ENCODE data around the gene RBM28.
"Not testable (repeated sequence)": the region's sequence is repeated elsewhere in the genome, so short reads cannot be mapped to it uniquely, and the experiment has no call there.

Gene RBM28

GRCh38 chr7:128303133-128303532 is 40.6 kb downstream of the RBM28 start:
- H3K9me3 ChIP-seq = no peaks in the 10 kb centered on the region
- H3K27ac ChIP-seq = no peak overlapping the region
- H3K27me3 ChIP-seq = no peaks in the 10 kb centered on the region
- TF ChIP-seq CTCF (IDR thresholded peaks at IDR 0.05) = no peak
- peaks cover 14% of the 10 kb centered on the region for H3K36me3 ChIP-seq
- no peak overlapping the region for H3K4me3 ChIP-seq (ENCODE audit: low read depth in 1 of 2, low read length in 1 of 2)
- no peaks in the 10 kb centered on the region for H3K4me1 ChIP-seq (ENCODE audit: control insufficient read depth in 1 of 2, insufficient read depth in 1 of 2, low read depth in 1 of 2, low read length in 1 of 2)

- Histone ChIP-seq H3K4me1 (ENCODE audit: control insufficient read depth in 1 of 2, insufficient read depth in 1 of 2, low read depth in 1 of 2, low read length in 1 of 2) (no peaks in the 10 kb centered on the region), H3K4me3 (ENCODE audit: low read depth in 1 of 2, low read length in 1 of 2) (no peak overlapping the region), H3K36me3 (peaks cover 13% of the 10 kb centered on the region), H3K9me3 (no peaks in the 10 kb centered on the region), H3K27ac (no peak overlapping the region), H3K27me3 (no peaks in the 10 kb centered on the region)
- no peak for TF ChIP-seq CTCF (IDR thresholded peaks at IDR 0.05)
Measured at GRCh38 chr7:128302139-128302538, 41.6 kb downstream of the RBM28 start.

- Histone ChIP-seq H3K27me3 (no peaks in the 10 kb centered on the region), H3K27ac (no peak overlapping the region), H3K4me3 (ENCODE audit: low read depth in 1 of 2, low read length in 1 of 2) (no peak overlapping the region), H3K4me1 (ENCODE audit: control insufficient read depth in 1 of 2, insufficient read depth in 1 of 2, low read depth in 1 of 2, low read length in 1 of 2) (no peaks in the 10 kb centered on the region), H3K9me3 (no peaks in the 10 kb centered on the region), H3K36me3 (no peaks in the 10 kb centered on the region)
- no peak for TF ChIP-seq CTCF (IDR thresholded peaks at IDR 0.05)
Measured at GRCh38 chr7:128299109-128299607, 44.5 kb downstream of the RBM28 start.

- not testable (repeated sequence) for H3K36me3 ChIP-seq; H3K4me1 ChIP-seq (ENCODE audit: control insufficient read depth in 1 of 2, insufficient read depth in 1 of 2, low read depth in 1 of 2, low read length in 1 of 2); H3K27ac ChIP-seq; H3K9me3 ChIP-seq; H3K4me3 ChIP-seq (ENCODE audit: low read depth in 1 of 2, low read length in 1 of 2); H3K27me3 ChIP-seq
Measured at GRCh38 chr7:128298004-128298403, 45.7 kb downstream of the RBM28 start.

- no peak for TF ChIP-seq CTCF (IDR thresholded peaks at IDR 0.05)
- no peak overlapping the region for H3K4me3 ChIP-seq (ENCODE audit: low read depth in 1 of 2, low read length in 1 of 2)
Measured at GRCh38 chr7:128287556-128287955, 56.2 kb downstream of the RBM28 start.

GRCh38 chr7:128284102-128284501 is 59.6 kb downstream of the RBM28 start:
- H3K9me3 ChIP-seq = peaks cover 5% of the 10 kb centered on the region
- H3K36me3 ChIP-seq = no peaks in the 10 kb centered on the region
- no peaks in the 10 kb centered on the region for H3K4me1 ChIP-seq (ENCODE audit: control insufficient read depth in 1 of 2, insufficient read depth in 1 of 2, low read depth in 1 of 2, low read length in 1 of 2)
- no peak overlapping the region for H3K27ac ChIP-seq
- no peaks in the 10 kb centered on the region for H3K27me3 ChIP-seq
- H3K4me3 ChIP-seq (ENCODE audit: low read depth in 1 of 2, low read length in 1 of 2) = no peak overlapping the region
- TF ChIP-seq CTCF (IDR thresholded peaks at IDR 0.05) = no peak

More at GRCh38 chr7:128287556-128287955, 56.2 kb downstream of the RBM28 start:
- Histone ChIP-seq H3K9me3 (no peaks in the 10 kb centered on the region), H3K27ac (no peak overlapping the region), H3K27me3 (no peaks in the 10 kb centered on the region), H3K36me3 (no peaks in the 10 kb centered on the region), H3K4me1 (ENCODE audit: control insufficient read depth in 1 of 2, insufficient read depth in 1 of 2, low read depth in 1 of 2, low read length in 1 of 2) (no peaks in the 10 kb centered on the region)
